AG09319 (cell line): ENCODE measurements around the gene IFI27.

Source experiments
- DNase-seq: peaks from one replicate; pipeline ENCODE4 v3.0.0-alpha.2; 2010; ENCODE audit warnings: low read depth; ENCODE audit errors: extremely low read depth
- TF ChIP-seq, protein P1 (sequence below): IDR thresholded peaks from 2 replicates; pipeline ENCODE4 v1.5.1; 2011; ENCODE audit warnings: low read depth, mild to moderate bottlenecking, inconsistent platforms, low read length, moderate library complexity

Gene IFI27

DNA sequence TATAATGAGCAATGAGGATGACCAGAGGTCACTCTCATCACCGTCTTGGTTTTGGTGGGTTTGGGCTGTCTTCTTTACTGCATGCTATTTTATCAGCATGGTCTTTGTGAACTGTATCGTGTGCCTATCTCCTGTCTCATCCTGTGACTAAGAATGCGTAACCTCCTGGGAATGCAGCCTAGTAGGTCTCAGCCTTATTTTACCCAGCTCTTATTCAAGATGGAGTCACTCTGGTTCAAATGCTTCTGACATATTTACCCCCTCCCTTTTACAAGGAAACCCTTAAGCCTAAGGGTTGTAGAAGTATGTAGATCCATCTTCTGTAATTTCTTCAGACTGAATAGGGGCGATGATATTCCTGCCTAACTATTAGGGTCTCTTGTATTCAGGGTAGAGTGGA is 21.1 kb upstream of the IFI27 start:
- no peak for DNase-seq
- TF ChIP-seq, protein P1, sequence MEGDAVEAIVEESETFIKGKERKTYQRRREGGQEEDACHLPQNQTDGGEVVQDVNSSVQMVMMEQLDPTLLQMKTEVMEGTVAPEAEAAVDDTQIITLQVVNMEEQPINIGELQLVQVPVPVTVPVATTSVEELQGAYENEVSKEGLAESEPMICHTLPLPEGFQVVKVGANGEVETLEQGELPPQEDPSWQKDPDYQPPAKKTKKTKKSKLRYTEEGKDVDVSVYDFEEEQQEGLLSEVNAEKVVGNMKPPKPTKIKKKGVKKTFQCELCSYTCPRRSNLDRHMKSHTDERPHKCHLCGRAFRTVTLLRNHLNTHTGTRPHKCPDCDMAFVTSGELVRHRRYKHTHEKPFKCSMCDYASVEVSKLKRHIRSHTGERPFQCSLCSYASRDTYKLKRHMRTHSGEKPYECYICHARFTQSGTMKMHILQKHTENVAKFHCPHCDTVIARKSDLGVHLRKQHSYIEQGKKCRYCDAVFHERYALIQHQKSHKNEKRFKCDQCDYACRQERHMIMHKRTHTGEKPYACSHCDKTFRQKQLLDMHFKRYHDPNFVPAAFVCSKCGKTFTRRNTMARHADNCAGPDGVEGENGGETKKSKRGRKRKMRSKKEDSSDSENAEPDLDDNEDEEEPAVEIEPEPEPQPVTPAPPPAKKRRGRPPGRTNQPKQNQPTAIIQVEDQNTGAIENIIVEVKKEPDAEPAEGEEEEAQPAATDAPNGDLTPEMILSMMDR: no peak

DNA sequence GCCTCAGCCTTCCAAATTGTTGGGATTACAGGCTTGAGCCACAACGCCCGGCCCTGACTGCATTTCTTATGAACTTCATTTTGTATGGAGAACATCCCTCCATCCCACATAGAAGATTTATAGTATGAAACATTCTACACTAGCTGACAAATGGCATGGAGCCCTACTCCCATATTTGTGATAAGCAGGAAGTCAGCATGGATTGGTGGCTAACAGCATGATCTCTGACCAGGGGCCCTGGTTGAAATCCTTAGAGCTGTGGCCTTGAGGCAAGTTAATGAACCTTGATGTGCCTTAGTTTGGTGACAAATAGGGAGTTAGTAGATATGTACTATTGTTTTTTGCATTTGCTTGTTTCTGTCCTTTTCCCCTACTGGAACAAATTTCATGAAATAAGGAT is 17.1 kb upstream of the IFI27 start:
- DNase-seq: no peak
- TF ChIP-seq, protein P1: no peak

DNA sequence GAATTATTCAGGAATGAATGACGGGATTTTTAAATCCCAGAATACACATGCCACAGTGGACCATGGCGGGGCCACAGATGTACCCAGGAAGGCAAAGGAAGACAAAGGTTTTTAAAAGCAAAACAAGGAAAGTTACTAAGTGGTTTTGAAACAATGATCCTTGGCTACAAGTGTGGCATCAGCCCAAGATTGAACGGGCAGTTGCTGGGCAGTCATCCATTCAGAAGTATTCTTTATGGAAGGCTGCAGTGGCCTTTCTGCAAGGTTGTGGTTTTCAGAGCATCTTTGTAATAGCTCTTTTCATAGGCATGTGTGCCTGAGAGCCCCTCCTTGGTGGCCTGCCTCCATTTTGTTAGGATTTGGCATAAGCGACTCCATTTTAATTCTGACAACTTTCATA is 13.4 kb upstream of the IFI27 start:
- TF ChIP-seq, protein P1: no peak
- DNase-seq: no peak

DNA sequence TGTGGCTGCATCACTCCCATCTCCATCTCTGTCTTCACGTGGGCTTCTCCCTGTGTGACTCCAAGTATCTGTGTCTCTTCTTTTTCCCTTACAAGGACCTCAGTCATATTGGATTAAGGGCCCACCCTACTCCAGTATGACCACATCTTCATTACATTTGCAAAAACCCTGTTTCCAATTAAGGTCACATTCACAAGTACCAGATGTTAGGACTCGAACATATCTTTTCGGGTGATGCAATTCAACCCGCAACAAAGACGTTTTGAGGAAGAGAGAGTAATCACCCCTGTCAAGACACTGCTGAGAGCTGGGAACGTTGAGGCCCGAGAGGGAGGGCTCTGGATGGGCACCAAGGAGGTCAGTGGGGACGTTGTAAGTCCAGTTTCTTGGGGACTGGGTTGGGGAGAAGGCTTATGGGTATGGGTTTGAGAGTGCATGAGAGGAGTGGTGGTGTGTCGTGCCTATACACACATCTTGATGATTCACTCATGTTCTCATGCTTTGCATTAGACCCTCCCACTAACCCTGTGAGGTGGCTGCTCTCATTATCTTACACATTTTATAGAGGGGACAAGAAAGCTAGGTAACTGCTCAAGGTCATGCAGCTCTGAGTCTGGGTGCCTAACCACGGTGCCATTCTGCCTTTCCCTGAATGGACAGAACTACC is 12.1 kb upstream of the IFI27 start:
- TF ChIP-seq, protein P1: no peak
- peak; percentile 75 for DNase-seq

DNA sequence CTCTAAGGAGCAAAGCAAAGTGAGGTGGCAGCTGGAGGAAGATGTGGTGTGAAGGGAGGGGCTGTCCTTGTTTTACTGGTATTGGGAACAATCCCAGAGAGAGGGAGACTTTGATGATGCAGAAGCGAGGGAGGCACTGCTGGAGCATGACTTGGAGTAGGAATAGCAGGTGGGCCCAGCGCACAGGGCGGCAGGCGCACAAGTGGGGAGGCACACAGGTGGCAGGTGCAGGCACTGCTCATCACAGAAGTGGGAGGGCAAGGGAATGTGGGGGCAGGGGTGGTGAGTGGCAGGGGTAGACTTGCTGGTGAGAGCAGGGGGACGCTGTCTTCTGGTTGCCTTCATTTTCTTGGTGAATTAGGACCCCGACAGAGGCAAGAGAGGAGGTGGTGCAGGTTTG is 11.5 kb upstream of the IFI27 start:
- no peak for DNase-seq
- TF ChIP-seq, protein P1: no peak

DNA sequence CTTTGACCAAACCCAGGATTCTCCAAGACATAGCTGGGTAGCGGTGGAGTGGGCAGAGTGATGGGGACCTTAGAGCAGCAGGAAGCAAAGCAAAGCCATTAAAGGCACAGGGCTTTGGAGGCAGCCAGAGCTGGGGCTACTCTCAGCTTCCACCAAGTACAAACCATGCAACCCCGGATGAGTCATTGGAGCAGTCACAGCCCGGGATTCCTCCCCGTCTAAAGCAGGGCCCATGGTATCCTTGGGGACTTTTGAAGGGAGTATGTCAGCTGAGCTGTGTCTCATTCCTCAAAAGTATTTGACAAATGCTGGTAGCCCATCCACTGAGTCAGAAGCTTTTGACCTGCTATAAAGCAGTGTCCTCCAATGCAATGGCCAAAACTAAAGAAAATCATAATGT is 9.7 kb upstream of the IFI27 start:
- TF ChIP-seq, protein P1: no peak
- DNase-seq: no peak

DNA sequence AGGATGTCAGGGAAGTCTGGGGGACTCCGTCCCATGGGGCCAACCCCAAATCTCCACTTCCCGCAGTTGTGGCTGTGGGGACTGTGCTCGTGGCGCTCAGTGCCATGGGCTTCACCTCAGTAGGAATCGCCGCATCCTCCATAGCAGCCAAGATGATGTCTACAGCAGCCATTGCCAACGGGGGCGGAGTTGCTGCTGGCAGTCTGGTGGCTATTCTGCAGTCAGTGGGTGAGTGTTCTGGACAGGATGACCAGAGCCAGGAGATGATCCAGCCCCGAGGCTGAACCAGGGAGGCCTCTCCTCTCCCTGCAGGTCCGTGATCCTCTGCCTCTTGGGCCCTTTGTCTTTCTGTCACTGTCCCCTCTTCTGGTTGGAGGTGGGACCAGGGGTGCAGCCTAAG is 8.8 kb upstream of the IFI27 start:
- no peak for DNase-seq
- TF ChIP-seq, protein P1: no peak
